ENCODE results near the gene TUBB4B. TPM values are rescaled to one million over a fixed set of nuclear protein-coding genes. Genes with fewer than 3 reads are reported as not detected.
"Not testable (repeated sequence)": the region's sequence is repeated elsewhere in the genome, so short reads cannot be mapped to it uniquely, and the experiment has no call there.

TUBB4B gene
- total RNA-seq, 1 experiment from 2014 or later: 360 TPM

- CTCF ChIA-PET: interaction anchor here (0.6 to 1.5 kb wide), 13 partner anchors 10 to 107 kb away, joined by 3 to 8 read pairs (median 4); partner anchors contain the start of genes ANAPC2, RNF224, SSNA1 and TOR4A
- Mint-ChIP-seq H3K4me1 (ENCODE audit: low read depth, unreplicated experiment) (peaks cover 27% of the 10 kb centered on the region), H3K27me3 (ENCODE audit: unreplicated experiment) (peaks cover 30% of the 10 kb centered on the region), H3K4me3 (ENCODE audit: low read depth, unreplicated experiment) (no peak overlapping the region), H3K27ac (ENCODE audit: unreplicated experiment) (no peak overlapping the region), H3K36me3 (ENCODE audit: insufficient read depth, unreplicated experiment) (peaks cover 42% of the 10 kb centered on the region), H3K9me3 (ENCODE audit: low read depth, unreplicated experiment) (no peaks in the 10 kb centered on the region)
- TF ChIP-seq CTCF (IDR thresholded peaks at IDR 0.05; ENCODE audit: unreplicated experiment): no peak
- DNase-seq: no peak
- BruUV-seq (replicated peaks): no TSS peak
- intact Hi-C loops (cut with micrococcal nuclease; ENCODE audit: unreplicated experiment): no loop called here
Observed at GRCh38 chr9:137236936-137237421, 4.1 kb upstream of the TUBB4B start.

DNA sequence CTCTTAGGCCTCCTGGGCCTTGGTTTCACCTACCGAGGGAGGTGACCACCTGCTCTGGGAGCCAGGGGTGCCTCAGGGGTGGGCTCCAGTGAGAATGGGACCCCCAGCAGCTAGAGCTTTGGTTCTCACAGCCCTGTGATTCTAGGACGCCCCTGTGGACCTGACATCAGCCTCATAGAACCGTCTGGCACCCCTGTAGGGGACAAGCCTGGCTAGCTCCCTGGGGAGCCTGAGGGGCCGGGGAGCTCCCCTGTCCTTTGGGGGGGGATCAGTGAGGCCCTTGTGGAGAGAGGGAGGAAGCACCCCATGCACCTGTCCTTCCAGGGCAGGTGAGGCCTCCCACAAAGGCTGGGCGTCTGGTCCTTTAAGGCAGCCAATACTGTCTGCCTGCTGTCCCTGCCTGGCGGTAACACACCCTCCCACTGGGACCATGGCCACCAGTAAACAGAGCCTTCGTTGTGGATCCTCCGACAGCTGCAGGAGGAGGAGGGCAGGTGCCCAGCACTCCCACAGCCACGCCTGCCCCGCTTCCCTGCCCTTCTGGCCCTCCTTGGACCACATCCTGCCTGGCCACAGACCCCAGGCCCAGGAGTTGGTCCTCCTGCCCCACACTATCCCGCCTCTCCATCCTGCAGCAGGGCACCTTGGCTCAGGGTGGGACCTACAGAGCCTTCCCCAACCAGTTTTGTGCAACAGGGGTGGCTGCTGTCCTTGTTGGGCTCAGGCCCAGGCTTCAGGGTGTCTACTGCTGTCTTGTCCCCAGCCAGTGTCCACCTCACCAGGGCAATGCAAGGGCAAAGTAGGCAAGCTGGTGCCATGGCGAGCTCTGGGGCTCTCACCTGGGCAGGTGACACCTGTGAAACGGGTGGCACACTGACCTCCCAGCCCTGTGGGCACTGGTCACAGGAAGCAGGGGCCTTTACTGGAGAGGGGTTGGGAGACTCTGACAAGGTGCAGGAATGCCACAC lies 3.0 kb upstream of the TUBB4B start:
- peaks cover 53% of the 10 kb centered on the region for H3K36me3 Mint-ChIP-seq (ENCODE audit: insufficient read depth, unreplicated experiment)
- peaks cover 30% of the 10 kb centered on the region for H3K27me3 Mint-ChIP-seq (ENCODE audit: unreplicated experiment)
- CTCF ChIA-PET: no interaction called here
- DNase-seq: no peak
- H3K27ac Mint-ChIP-seq (ENCODE audit: unreplicated experiment): no peak overlapping the region
- no peaks in the 10 kb centered on the region for H3K9me3 Mint-ChIP-seq (ENCODE audit: low read depth, unreplicated experiment)
- H3K4me1 Mint-ChIP-seq (ENCODE audit: low read depth, unreplicated experiment): peaks cover 27% of the 10 kb centered on the region
- no peak for TF ChIP-seq CTCF (IDR thresholded peaks at IDR 0.05; ENCODE audit: unreplicated experiment)
- intact Hi-C loops (cut with micrococcal nuclease; ENCODE audit: unreplicated experiment): no loop called here
- no TSS peak for BruUV-seq (replicated peaks)
- peak overlapping the region; percentile 43 for H3K4me3 Mint-ChIP-seq (ENCODE audit: low read depth, unreplicated experiment)

- Mint-ChIP-seq H3K36me3 (ENCODE audit: insufficient read depth, unreplicated experiment) (peaks cover 68% of the 10 kb centered on the region), H3K27me3 (ENCODE audit: unreplicated experiment) (peaks cover 24% of the 10 kb centered on the region), H3K4me1 (ENCODE audit: low read depth, unreplicated experiment) (peaks cover 36% of the 10 kb centered on the region), H3K4me3 (ENCODE audit: low read depth, unreplicated experiment) (peak overlapping the region; percentile 76)
- TSS peak; percentile 53 for BruUV-seq (replicated peaks)
- H3K9me3 Mint-ChIP-seq (ENCODE audit: low read depth, unreplicated experiment); intact Hi-C loops (cut with micrococcal nuclease; ENCODE audit: unreplicated experiment); DNase-seq; H3K27ac Mint-ChIP-seq (ENCODE audit: unreplicated experiment): not testable (repeated sequence)
- CTCF ChIA-PET: interaction anchor here (1.4 kb wide), 1 partner anchor 15 kb away, joined by 3 read pairs; no protein-coding TSS in a partner anchor
Observed at GRCh38 chr9:137239541-137240200, 1.4 kb upstream of the TUBB4B start.

DNA sequence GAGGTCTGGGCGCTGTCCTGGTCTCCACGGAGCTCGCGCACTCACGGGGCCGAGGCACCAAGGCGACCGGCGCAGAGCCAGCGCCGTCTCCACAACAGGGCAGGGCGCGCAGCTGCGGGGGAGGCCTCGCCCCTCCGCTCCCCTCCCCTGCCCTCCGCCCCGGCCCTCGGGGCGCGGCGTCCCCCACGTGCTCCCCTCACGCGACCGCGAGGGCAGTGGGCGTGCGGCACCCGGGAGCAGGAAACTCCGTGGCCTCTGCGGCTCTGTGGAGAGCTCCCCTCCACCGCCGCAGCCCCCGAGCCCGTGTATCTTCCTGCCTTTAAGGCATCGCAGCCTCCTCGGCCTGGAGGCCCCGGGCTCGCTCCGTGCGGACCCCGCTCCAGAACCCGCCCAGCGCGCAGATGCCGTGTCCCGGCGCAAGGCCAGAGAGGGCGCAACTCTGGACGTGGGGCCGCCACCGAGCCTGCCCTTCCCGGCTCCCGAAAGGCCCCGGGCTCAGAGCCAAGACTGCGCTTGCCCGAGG lies 708 bp upstream of the TUBB4B start:
- Mint-ChIP-seq H3K36me3 (ENCODE audit: insufficient read depth, unreplicated experiment) (peaks cover 68% of the 10 kb centered on the region), H3K27me3 (ENCODE audit: unreplicated experiment) (peaks cover 17% of the 10 kb centered on the region)
- BruUV-seq (replicated peaks): no TSS peak

More for the DNA sequence above, 708 bp upstream of the TUBB4B start:
- intact Hi-C loops (cut with micrococcal nuclease; ENCODE audit: unreplicated experiment): no loop called here
- Mint-ChIP-seq H3K9me3 (ENCODE audit: low read depth, unreplicated experiment) (no peaks in the 10 kb centered on the region), H3K4me1 (ENCODE audit: low read depth, unreplicated experiment) (peaks cover 28% of the 10 kb centered on the region), H3K27ac (ENCODE audit: unreplicated experiment) (peak overlapping the region; percentile 100), H3K4me3 (ENCODE audit: low read depth, unreplicated experiment) (peak overlapping the region; percentile 76)
- DNase-seq: no peak
- TF ChIP-seq CTCF (IDR thresholded peaks at IDR 0.05; ENCODE audit: unreplicated experiment): no peak
- CTCF ChIA-PET: interaction anchor here (0.8 to 1.4 kb wide), 2 partner anchors 14 to 182 kb away, joined by 3 to 5 read pairs; partner anchors contain the start of gene EXD3
